Activated naive CD4-positive, alpha-beta T cell treated with anti-CD3 and anti-CD28 coated beads for 36 hours (primary cell): ENCODE results near the gene PCED1B. TPM values are rescaled to one million over a fixed set of nuclear protein-coding genes. Genes with fewer than 3 reads are reported as not detected.
"Not testable (repeated sequence)": the region's sequence is repeated elsewhere in the genome, so short reads cannot be mapped to it uniquely, and the experiment has no call there.

Experiments
- CTCF ChIA-PET: fragments of 350-600 bp; sonication (Branson Sonifier 250); formaldehyde crosslinking; loops from one replicate; lab custom pipeline; 2021; ENCODE audit warnings: antibody characterized with exemption; lab: Charles Lee
- DNase-seq: peaks from one replicate; pipeline ENCODE4 v3.0.0-alpha.2; 2020
- H3K27ac Mint-ChIP-seq: one replicate; pipeline ENCODE4 v1.8.0; 2021; ENCODE audit warnings: mild to moderate bottlenecking, mixed read lengths
- H3K27me3 Mint-ChIP-seq: one replicate; pipeline ENCODE4 v1.8.0; 2021; ENCODE audit warnings: low read depth, mixed read lengths
- H3K36me3 Mint-ChIP-seq: one replicate; pipeline ENCODE4 v1.8.0; 2021; ENCODE audit warnings: low read depth, mixed read lengths
- H3K4me1 Mint-ChIP-seq: one replicate; pipeline ENCODE4 v1.8.0; 2021; ENCODE audit warnings: low read depth, mixed read lengths
- H3K4me3 Mint-ChIP-seq: one replicate; pipeline ENCODE4 v1.8.0; 2021; ENCODE audit warnings: mild to moderate bottlenecking, moderate library complexity, mixed read lengths
- H3K9me3 Mint-ChIP-seq: one replicate; pipeline ENCODE4 v1.8.0; 2021; ENCODE audit warnings: mixed read lengths
- intact Hi-C: fragments of 100-400 bp; cut with micrococcal nuclease; formaldehyde crosslinking; loops from one replicate; pipeline ENCODE4 v1.15.1; 2023
- total RNA-seq, 2 experiments: library from RNA; stranded (reverse); gene quantifications; one replicate each; pipeline ENCODE4 v1.2.3, GENCODE V29; 2021

PCED1B gene
- total RNA-seq, 2 experiments from 2014 or later: 138 to 143 TPM

DNA sequence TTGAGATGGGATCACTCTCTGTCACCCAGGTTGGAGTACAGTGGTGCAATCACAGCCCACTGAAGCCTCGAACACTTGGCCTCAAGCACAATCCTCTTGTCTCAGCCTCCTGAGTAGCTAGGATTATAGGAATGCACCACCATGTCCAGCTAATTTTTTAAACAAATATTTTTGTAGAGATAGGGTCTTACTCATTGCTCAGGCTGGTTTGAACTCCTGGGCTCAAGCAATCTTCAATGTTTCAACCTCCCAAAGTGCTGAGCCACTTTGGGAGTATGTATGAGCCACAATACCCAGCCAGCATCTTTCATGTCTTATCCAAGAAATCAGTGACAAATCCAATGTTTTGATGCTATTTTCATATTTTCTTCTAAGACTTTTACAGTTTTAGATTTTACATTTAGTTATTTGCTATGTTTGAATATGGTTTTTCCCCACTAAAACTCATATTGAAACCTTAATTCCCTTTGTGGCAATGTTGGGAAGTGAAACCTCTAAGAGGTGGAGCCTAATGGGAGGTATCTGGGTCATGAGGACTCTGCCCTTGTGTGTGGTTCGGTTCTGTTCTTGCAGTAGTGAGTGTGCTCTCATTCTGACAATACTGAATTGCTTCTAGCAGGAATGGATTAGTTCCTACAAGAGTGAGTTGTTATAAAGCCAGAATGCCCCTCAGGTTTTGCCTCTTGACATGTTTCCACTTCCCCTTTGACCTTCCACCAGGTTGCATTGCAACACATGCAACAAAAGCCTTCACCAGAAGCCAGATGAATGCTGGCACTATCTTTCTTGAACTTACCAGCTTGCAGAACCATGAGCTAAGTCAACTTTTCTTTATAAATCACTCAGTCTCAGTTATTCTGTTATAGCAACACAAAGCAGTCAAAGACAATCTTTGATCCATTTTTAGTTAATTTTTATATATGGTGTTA is 81.2 kb downstream of the PCED1B start:
- no peak overlapping the region for H3K4me3 Mint-ChIP-seq
- CTCF ChIA-PET: no interaction called here
- H3K36me3 Mint-ChIP-seq: peaks cover 39% of the 10 kb centered on the region
- H3K4me1 Mint-ChIP-seq: peaks cover 31% of the 10 kb centered on the region
- H3K27me3 Mint-ChIP-seq: no peaks in the 10 kb centered on the region
- H3K27ac Mint-ChIP-seq: no peak overlapping the region
- intact Hi-C loops: no loop called here
- DNase-seq: no peak
- peaks cover 15% of the 10 kb centered on the region for H3K9me3 Mint-ChIP-seq

- DNase-seq: no peak
- Mint-ChIP-seq H3K4me3 (no peak overlapping the region), H3K9me3 (peaks cover 13% of the 10 kb centered on the region), H3K4me1 (peaks cover 11% of the 10 kb centered on the region), H3K27ac (no peak overlapping the region), H3K36me3 (peaks cover 53% of the 10 kb centered on the region), H3K27me3 (no peaks in the 10 kb centered on the region)
- CTCF ChIA-PET: interaction anchor here (1.1 kb wide), 1 partner anchor 132 kb away, joined by 5 read pairs; no protein-coding TSS in a partner anchor
- intact Hi-C loops: no loop called here
Measured at GRCh38 chr12:47164116-47164515, 84.7 kb downstream of the PCED1B start.

GRCh38 chr12:47164724-47165439 is 85.5 kb downstream of the PCED1B start:
- H3K36me3 Mint-ChIP-seq: peaks cover 46% of the 10 kb centered on the region
- DNase-seq: no peak
- intact Hi-C loops: no loop called here
- H3K4me3 Mint-ChIP-seq: no peak overlapping the region
- CTCF ChIA-PET: interaction anchor here (1.1 to 1.9 kb wide), 2 partner anchors 13 to 133 kb away, joined by 5 to 6 read pairs; no protein-coding TSS in a partner anchor
- H3K27ac Mint-ChIP-seq: no peak overlapping the region
- peaks cover 6% of the 10 kb centered on the region for H3K9me3 Mint-ChIP-seq
- H3K4me1 Mint-ChIP-seq: peaks cover 11% of the 10 kb centered on the region
- H3K27me3 Mint-ChIP-seq: no peaks in the 10 kb centered on the region

- Mint-ChIP-seq H3K27ac (no peak overlapping the region), H3K27me3 (no peaks in the 10 kb centered on the region), H3K9me3 (peaks cover 8% of the 10 kb centered on the region), H3K4me3 (no peak overlapping the region), H3K36me3 (peaks cover 45% of the 10 kb centered on the region), H3K4me1 (peaks cover 7% of the 10 kb centered on the region)
- no peak for DNase-seq
- CTCF ChIA-PET: interaction anchor here (1.0 to 1.9 kb wide), 2 partner anchors 12 to 96 kb away, joined by 4 to 6 read pairs; no protein-coding TSS in a partner anchor
- intact Hi-C loops: no loop called here
Measured at GRCh38 chr12:47165934-47166333, 86.5 kb downstream of the PCED1B start.

- Mint-ChIP-seq H3K4me3 (no peak overlapping the region), H3K36me3 (peaks cover 44% of the 10 kb centered on the region), H3K27ac (no peak overlapping the region), H3K4me1 (peaks cover 7% of the 10 kb centered on the region), H3K27me3 (no peaks in the 10 kb centered on the region), H3K9me3 (peaks cover 9% of the 10 kb centered on the region)
- CTCF ChIA-PET: interaction anchor here (0.5 to 1.9 kb wide), 3 partner anchors 11 to 140 kb away, joined by 4 to 6 read pairs (median 4); no protein-coding TSS in a partner anchor
- intact Hi-C loops: no loop called here
- DNase-seq: no peak
Measured at GRCh38 chr12:47166365-47166764, 86.9 kb downstream of the PCED1B start.

DNA sequence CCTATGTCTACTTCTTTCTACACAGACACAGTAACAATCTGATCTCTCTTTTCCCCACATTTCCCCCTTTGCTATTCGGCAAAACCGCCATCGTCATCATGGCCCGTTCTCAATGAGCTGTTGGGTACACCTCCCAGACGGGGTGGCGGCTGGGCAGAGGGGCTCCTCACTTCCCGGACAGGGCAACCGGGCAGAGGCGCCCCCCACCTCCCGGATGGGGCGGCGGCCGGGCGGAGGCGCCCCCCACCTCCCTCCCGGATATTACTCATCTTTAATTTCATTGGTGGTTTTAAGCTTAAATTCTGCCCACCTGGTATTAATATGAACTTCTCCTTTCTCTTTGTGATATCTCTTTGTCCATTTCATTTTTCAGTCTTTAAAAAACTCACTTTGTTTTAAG is 90.9 kb downstream of the PCED1B start:
- Mint-ChIP-seq H3K9me3 (peaks cover 14% of the 10 kb centered on the region), H3K36me3 (peaks cover 52% of the 10 kb centered on the region), H3K4me1 (peaks cover 11% of the 10 kb centered on the region)
- H3K27ac Mint-ChIP-seq, CTCF ChIA-PET, H3K4me3 Mint-ChIP-seq, H3K27me3 Mint-ChIP-seq, DNase-seq, intact Hi-C loops: not testable (repeated sequence)

GRCh38 chr12:47178014-47178413 is 98.6 kb downstream of the PCED1B start:
- intact Hi-C loops: no loop called here
- Mint-ChIP-seq H3K27ac (no peak overlapping the region), H3K4me1 (peaks cover 23% of the 10 kb centered on the region), H3K4me3 (no peak overlapping the region), H3K9me3 (no peaks in the 10 kb centered on the region), H3K36me3 (peaks cover 28% of the 10 kb centered on the region), H3K27me3 (no peaks in the 10 kb centered on the region)
- no peak for DNase-seq
- CTCF ChIA-PET: interaction anchor here (1.8 kb wide), 1 partner anchor 13 kb away, joined by 6 read pairs; no protein-coding TSS in a partner anchor

GRCh38 chr12:47182164-47182938 is 102.9 kb downstream of the PCED1B start:
- intact Hi-C loops, H3K27ac Mint-ChIP-seq, H3K27me3 Mint-ChIP-seq, DNase-seq, H3K4me3 Mint-ChIP-seq, H3K9me3 Mint-ChIP-seq: not testable (repeated sequence)
- CTCF ChIA-PET: interaction anchor here (0.6 to 1.0 kb wide), 4 partner anchors 8 to 215 kb away, joined by 3 to 4 read pairs (median 4); no protein-coding TSS in a partner anchor
- Mint-ChIP-seq H3K36me3 (peaks cover 20% of the 10 kb centered on the region), H3K4me1 (peaks cover 33% of the 10 kb centered on the region)

DNA sequence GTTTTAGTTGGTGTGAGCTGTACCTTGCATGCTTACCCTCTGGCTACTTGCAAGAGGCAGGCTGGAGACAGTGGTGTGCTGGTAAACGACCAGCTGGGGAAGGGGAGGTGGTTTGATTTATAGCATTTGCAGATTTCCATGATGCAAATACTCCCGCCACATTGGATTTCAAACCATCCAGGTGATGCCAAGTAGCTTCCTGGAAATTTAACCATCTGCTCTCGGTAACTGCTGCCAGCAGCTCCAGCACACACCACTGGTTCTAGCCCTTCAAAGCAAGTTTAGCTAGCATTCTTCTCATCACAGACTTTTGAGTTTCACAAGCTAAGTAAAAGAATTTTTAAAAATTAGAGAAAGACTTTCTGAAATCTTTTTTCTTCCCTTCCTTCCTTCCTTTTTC is 104.8 kb downstream of the PCED1B start:
- intact Hi-C loops: no loop called here
- DNase-seq: no peak
- Mint-ChIP-seq H3K27ac (no peak overlapping the region), H3K36me3 (peaks cover 25% of the 10 kb centered on the region), H3K27me3 (no peaks in the 10 kb centered on the region), H3K4me3 (no peak overlapping the region), H3K4me1 (peaks cover 47% of the 10 kb centered on the region), H3K9me3 (no peaks in the 10 kb centered on the region)
- CTCF ChIA-PET: no interaction called here

DNA sequence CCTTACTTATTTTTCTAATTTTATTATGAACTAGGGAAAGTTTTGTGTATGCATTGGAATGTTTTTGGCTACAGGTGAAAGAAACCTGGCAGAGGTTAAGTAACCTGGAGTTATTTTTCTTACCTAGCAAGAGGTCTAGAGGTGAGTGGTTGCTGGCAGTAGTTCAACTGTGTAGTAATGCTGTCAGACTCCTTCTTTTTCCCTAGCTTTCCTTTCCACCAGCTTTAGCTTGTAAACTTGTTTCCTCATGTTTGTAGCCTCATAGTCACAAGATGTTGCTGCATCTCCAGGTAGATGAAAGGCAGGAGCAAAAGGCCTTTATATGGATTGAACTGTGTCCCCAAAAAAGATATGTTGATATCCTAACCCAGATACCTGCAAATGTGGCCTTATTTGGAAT is 105.4 kb downstream of the PCED1B start:
- Mint-ChIP-seq H3K27me3 (no peaks in the 10 kb centered on the region), H3K27ac (no peak overlapping the region), H3K9me3 (no peaks in the 10 kb centered on the region), H3K4me3 (no peak overlapping the region), H3K36me3 (peaks cover 29% of the 10 kb centered on the region), H3K4me1 (peaks cover 50% of the 10 kb centered on the region)
- CTCF ChIA-PET: interaction anchor here (0.6 kb wide), 2 partner anchors 22 to 959 kb away, joined by 3 to 5 read pairs; no protein-coding TSS in a partner anchor
- no peak for DNase-seq
- intact Hi-C loops: no loop called here

GRCh38 chr12:47186246-47186645 is 106.8 kb downstream of the PCED1B start:
- no peaks in the 10 kb centered on the region for H3K9me3 Mint-ChIP-seq
- H3K36me3 Mint-ChIP-seq: peaks cover 29% of the 10 kb centered on the region
- no peaks in the 10 kb centered on the region for H3K27me3 Mint-ChIP-seq
- peaks cover 59% of the 10 kb centered on the region for H3K4me1 Mint-ChIP-seq
- H3K27ac Mint-ChIP-seq: no peak overlapping the region
- CTCF ChIA-PET: interaction anchor here (1.2 kb wide), 2 partner anchors 20 to 116 kb away, joined by 3 to 7 read pairs; no protein-coding TSS in a partner anchor
- intact Hi-C loops: no loop called here
- no peak for DNase-seq
- no peak overlapping the region for H3K4me3 Mint-ChIP-seq
